OCI-LY3 (cell line): ENCODE data around the gene SDHD.

Source experiments
- EZH2phosphoT487 ChIP-seq: fragments of 200-600 bp; shearing (Covaris generic); IDR thresholded peaks from 2 replicates; pipeline ENCODE4 v1.6.1; 2018; ENCODE audit warnings: antibody characterized with exemption, mixed run types, low read depth
- TF ChIP-seq, protein P1 (sequence below): fragments of 200-600, 300-600 bp; sonication (generic); IDR thresholded peaks from 2 replicates; pipeline ENCODE4 v1.5.1; 2014; ENCODE audit warnings: antibody characterized with exemption, low read length, low read depth

DNA sequence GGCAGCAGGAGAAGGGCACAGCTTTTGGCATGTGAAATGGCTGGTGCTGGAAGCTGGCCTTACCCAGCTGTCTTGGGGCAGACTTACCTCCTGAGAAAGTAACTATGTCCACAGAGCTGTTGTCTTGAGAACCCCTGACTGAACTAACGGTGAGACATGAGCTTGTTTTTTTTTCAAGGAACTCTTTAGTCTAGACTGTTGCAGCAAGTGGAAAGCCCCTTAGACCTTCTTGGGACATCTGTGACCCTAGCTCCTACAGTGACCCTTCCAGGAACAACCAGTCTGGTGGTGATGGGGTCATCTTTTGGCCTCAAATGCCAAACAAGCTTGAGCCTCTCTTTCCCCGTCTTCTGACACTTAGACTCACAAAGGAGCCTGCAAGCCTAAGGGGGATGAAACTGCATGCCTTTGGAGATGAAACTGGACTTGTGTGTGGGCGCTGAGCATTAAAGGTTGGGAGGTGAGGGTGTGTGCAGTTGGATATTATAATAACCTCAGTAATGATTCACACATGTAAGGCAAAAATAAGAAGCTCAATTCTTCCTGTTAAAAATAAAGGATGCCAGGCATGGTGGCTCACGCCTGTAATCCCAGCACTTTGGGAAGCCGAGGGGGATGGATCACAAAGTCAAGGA lies 35.4 kb downstream of the SDHD start:
- TF ChIP-seq, protein P1, sequence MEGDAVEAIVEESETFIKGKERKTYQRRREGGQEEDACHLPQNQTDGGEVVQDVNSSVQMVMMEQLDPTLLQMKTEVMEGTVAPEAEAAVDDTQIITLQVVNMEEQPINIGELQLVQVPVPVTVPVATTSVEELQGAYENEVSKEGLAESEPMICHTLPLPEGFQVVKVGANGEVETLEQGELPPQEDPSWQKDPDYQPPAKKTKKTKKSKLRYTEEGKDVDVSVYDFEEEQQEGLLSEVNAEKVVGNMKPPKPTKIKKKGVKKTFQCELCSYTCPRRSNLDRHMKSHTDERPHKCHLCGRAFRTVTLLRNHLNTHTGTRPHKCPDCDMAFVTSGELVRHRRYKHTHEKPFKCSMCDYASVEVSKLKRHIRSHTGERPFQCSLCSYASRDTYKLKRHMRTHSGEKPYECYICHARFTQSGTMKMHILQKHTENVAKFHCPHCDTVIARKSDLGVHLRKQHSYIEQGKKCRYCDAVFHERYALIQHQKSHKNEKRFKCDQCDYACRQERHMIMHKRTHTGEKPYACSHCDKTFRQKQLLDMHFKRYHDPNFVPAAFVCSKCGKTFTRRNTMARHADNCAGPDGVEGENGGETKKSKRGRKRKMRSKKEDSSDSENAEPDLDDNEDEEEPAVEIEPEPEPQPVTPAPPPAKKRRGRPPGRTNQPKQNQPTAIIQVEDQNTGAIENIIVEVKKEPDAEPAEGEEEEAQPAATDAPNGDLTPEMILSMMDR: no peak
- TF ChIP-seq EZH2phosphoT487: no peak
